GM11168 (cell line): ENCODE measurements around the gene OLFM4.

ENCODE experiments used
- in situ Hi-C: fragments of 300-500 bp; cut with MboI; formaldehyde crosslinking; loops from one replicate; pipeline ENCODE4 v1.12.0; 2022; ENCODE audit warnings: low sequenced_read_pairs; ENCODE audit not compliant: unreplicated experiment

The OLFM4 gene

GRCh38 chr13:53028637-53029203, at the start of gene OLFM4:
Gene OLFM4, plus strand, starts transcription at chr13:53028813. Its CDS starts 24 bp downstream, at chr13:53028837.
- in situ Hi-C loops, result no loop called here

- in situ Hi-C loops, result no loop called here
These were observed 49.6 kb upstream of the OLFM4 start for GRCh38 chr13:52978989-52979388.

- in situ Hi-C loops, result no loop called here
These were observed 47.9 kb upstream of the OLFM4 start for GRCh38 chr13:52980695-52981094.

GRCh38 chr13:52983836-52984235, 44.8 kb upstream of the OLFM4 start:
- in situ Hi-C loops, result no loop called here

- in situ Hi-C loops, result no loop called here
These were observed 43.7 kb upstream of the OLFM4 start for GRCh38 chr13:52984881-52985363.

GRCh38 chr13:52991344-52992020, 37.1 kb upstream of the OLFM4 start:
- in situ Hi-C loops, result no loop called here

GRCh38 chr13:52992110-52992509, 36.5 kb upstream of the OLFM4 start:
- in situ Hi-C loops, result no loop called here

- in situ Hi-C loops, result no loop called here
These were observed 34.6 kb upstream of the OLFM4 start for GRCh38 chr13:52994051-52994450.

- in situ Hi-C loops, result no loop called here
These were observed 33.7 kb upstream of the OLFM4 start for GRCh38 chr13:52994865-52995264.

- in situ Hi-C loops, result no loop called here
These were observed 32.7 kb upstream of the OLFM4 start for GRCh38 chr13:52995946-52996345.

GRCh38 chr13:52997951-52998876, 30.4 kb upstream of the OLFM4 start:
- in situ Hi-C loops, result no loop called here

- in situ Hi-C loops, result no loop called here
These were observed 29.4 kb upstream of the OLFM4 start for GRCh38 chr13:52999093-52999696.

GRCh38 chr13:53001444-53002225, 27.0 kb upstream of the OLFM4 start:
- in situ Hi-C loops, result no loop called here

- in situ Hi-C loops, result no loop called here
These were observed 24.0 kb upstream of the OLFM4 start for GRCh38 chr13:53004573-53004972.

GRCh38 chr13:53005626-53006025, 23.0 kb upstream of the OLFM4 start:
- in situ Hi-C loops, result no loop called here

GRCh38 chr13:53007872-53008271, 20.7 kb upstream of the OLFM4 start:
- in situ Hi-C loops, result no loop called here

GRCh38 chr13:53010374-53011105, 18.1 kb upstream of the OLFM4 start:
- in situ Hi-C loops, result no loop called here

GRCh38 chr13:53012707-53013106, 15.9 kb upstream of the OLFM4 start:
- in situ Hi-C loops, result no loop called here

GRCh38 chr13:53013113-53013512, 15.5 kb upstream of the OLFM4 start:
- in situ Hi-C loops, result no loop called here
